ENCODE data around the gene NABP2.
"Not testable (repeated sequence)": the region's sequence is repeated elsewhere in the genome, so short reads cannot be mapped to it uniquely, and the experiment has no call there.

NABP2 gene

GRCh38 chr12:56248711-56249110 is 24.6 kb downstream of the NABP2 start:
- DNase-seq, result no peak

- DNase-seq, result no peak
Observed at GRCh38 chr12:56252649-56253048, 28.5 kb downstream of the NABP2 start.

- no peak for DNase-seq
Observed at GRCh38 chr12:56253091-56253490, 28.9 kb downstream of the NABP2 start.

- DNase-seq, result no peak
Observed at GRCh38 chr12:56255671-56256070, 31.5 kb downstream of the NABP2 start.

- DNase-seq, result no peak
Observed at GRCh38 chr12:56256326-56256960, 32.3 kb downstream of the NABP2 start.

GRCh38 chr12:56257071-56257470 is 32.9 kb downstream of the NABP2 start:
- no peak for DNase-seq

GRCh38 chr12:56257491-56258067 is 33.4 kb downstream of the NABP2 start:
- no peak for DNase-seq

GRCh38 chr12:56258068-56258819 is 34.1 kb downstream of the NABP2 start, which contains the start of gene ANKRD52:
ANKRD52 (minus strand) TSS chr12:56258384; CDS start chr12:56258269, 115 bp downstream.
- peak; percentile 89 for DNase-seq

GRCh38 chr12:56258820-56259183 is 34.7 kb downstream of the NABP2 start:
- DNase-seq, result no peak

GRCh38 chr12:56260380-56260779 is 36.2 kb downstream of the NABP2 start:
- DNase-seq, result no peak

- DNase-seq, result no peak
Observed at GRCh38 chr12:56260921-56261320, 36.8 kb downstream of the NABP2 start.

- no peak for DNase-seq
Observed at GRCh38 chr12:56261503-56262232, 37.5 kb downstream of the NABP2 start.

- DNase-seq, result not testable (repeated sequence)
Observed at GRCh38 chr12:56262955-56263354, 38.8 kb downstream of the NABP2 start.

GRCh38 chr12:56266068-56266692 is 42.0 kb downstream of the NABP2 start:
- DNase-seq, result peak; percentile 53

GRCh38 chr12:56266693-56267442 is 42.7 kb downstream of the NABP2 start, which contains the start of gene COQ10A:
COQ10A (plus strand) TSS chr12:56266942; CDS start chr12:56267119, 177 bp downstream.
- peak; percentile 92 for DNase-seq

GRCh38 chr12:56267443-56268071 is 43.4 kb downstream of the NABP2 start:
- no peak for DNase-seq

GRCh38 chr12:56271031-56271430 is 46.9 kb downstream of the NABP2 start:
- DNase-seq, result no peak

- not testable (repeated sequence) for DNase-seq
Observed at GRCh38 chr12:56272468-56272867, 48.3 kb downstream of the NABP2 start.

GRCh38 chr12:56274299-56274698 is 50.2 kb downstream of the NABP2 start:
- DNase-seq, result no peak

GRCh38 chr12:56278905-56279304 is 54.8 kb downstream of the NABP2 start:
- no peak for DNase-seq

Measured in right forelimb (tissue), 1 donor.